HG03354 (cell line): ENCODE data around the gene ELMO1.

Source experiments
- ATAC-seq: cut with Tn5 transposase; IDR thresholded peaks from one replicate; pipeline ENCODE4 v1.9.1; 2021; ENCODE audit warnings: mild to moderate bottlenecking; ENCODE audit not compliant: unreplicated experiment, poor library complexity, severe bottlenecking

ELMO1 gene

DNA sequence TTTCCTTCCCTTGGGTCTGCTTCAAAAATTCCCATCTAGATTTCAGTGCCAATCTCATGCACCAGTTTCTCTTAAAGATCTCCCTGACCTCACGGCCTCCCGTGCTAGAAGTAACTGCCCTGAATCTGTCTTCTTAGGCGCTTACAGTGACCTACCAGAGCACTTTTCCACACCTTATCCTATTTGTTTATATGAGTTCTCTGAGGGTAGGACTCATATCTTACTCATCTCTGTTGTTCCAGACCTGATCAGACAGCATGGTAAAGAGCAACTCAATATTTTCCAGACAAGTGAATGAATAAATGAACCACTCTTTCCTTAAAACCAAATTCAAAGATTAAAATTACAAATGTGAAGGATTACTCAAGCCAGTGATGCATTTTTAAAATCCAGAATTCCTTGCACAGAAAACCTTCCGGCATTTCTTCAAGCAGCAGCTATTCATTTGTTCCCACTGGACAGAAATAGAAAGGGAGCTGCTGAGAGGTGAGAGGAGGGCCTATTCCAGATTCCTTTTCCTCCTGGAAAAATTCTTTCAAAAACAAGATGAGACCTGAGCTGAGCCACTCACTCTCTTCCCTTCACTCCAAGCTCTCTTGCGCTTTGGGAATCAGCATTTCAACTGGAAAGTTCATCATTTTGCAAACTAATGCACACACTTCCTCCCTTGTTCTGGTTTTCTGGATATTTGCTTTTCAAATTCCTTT, 94.6 kb downstream of the ELMO1 start:
- no peak for ATAC-seq

DNA sequence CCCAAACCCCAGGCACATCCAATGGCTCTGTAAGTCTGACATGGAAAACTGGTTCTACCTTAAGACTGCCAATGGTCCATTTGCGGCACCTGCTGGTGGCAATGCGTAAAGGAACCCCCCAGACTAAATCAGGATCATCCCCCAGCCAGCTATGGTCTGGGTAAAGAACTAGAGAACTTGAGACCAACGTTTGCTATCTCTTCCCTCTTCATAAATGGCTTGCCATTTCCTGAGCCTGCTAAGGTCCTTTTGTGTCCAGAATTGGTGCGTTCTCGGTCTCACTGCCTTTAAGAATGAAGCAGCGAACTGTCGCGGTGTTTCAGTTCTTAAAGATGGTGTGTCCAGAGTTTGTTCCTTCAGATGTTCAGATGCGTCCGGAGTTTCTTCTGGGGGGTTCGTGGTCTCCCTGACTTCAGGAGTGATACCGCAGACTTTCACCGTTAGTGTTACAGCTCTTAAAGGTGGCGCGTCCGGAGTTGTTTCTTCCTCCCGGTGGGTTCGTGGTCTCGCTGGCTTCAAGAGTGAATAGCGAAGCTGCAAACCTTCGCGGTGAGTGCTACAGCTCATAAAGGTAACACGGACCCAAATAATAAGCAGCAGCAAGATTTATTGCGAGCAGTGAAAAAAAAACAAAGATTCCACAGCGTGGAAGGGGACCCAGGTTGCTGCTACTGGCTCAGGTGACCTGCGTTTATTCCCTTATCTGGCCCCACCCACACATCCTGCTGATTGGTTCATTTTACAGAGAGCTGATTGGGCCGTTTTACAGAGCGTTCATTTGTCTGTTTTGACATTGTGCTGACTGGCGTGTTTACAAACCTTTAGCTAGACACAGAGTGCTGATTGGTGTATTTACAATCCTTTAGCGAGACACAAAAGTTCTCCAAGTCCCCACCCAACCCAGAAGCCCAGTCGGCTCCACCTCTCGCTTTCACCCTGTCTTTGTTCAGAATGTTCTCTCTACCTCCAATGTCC, 95.4 kb downstream of the ELMO1 start:
- peak; percentile 79 for ATAC-seq

DNA sequence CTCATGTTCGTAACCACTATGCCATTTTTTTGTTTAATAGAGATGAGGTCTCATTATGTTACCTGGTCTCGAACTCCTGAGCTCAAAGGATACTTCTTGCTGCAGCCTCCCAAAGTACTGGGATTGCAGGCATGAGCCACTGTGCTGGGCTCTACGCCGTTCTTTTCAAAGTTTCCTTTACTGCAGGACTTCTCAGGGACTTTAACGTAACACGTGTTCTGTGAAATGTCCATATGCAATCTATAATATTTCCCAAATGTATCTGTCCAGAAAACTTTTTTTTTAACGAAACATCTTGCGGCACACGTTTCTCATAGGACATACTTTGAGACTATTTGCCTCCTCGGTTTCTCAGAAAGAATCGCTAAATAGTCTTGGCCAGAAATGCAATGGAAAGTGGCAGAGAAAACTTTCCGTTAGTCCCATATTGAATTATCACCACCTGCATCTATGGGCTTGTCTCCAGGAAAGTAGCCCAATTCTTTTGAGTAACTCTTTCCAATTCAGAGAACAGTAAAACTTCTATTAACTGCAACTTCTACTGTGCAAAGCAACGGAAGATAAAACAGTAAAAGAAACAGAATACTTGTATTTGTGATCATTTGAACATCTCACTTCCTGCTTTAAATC, 96.3 kb downstream of the ELMO1 start:
- ATAC-seq, result no peak

DNA sequence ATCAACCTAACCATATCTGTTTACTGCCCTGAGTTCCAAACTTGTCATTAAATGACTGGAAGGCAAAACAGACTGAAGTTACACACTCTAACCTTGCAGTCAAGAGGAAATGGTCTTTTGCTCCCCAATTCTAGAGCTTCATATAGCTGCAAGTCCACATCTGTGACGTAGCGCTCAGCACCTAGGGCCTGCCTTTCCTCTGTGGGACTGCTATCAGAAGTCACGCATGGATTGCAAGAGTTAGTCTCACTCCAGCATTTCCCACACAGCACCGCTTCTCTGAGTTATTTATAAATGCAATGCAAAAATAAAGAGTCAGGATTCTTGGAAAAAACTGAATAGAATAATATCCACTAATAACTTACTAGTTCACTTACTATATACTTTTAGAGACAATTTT, 96.9 kb downstream of the ELMO1 start:
- ATAC-seq, result no peak

DNA sequence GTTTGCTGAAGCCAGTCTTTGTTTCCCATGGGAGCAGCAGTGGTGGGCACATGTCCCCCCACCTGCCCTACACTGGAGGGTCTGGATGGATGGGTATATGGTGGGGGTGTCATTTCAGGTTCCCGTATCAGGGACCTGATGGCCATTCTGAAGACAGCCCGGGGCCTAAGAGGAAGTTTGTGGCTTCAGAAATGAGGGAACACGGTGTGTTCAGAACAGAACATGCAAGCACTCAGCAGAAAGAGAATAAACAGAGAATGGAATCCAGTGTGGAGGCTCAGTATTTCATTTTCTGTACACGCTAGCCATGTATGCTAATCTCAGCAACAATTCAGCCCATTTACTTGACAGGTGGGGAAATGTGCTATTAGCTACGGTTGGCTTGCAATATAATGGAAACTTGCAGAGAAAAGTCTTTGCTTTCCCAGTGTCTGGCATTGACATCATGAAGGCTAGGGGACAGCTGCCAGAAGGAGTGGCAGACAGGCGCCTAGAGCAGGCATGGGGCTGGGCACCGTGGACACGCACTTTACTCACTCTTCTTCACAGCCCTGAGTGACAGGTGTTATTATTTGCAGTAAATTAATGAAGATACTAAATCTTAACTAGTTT, 98.6 kb downstream of the ELMO1 start:
- ATAC-seq, result no peak

DNA sequence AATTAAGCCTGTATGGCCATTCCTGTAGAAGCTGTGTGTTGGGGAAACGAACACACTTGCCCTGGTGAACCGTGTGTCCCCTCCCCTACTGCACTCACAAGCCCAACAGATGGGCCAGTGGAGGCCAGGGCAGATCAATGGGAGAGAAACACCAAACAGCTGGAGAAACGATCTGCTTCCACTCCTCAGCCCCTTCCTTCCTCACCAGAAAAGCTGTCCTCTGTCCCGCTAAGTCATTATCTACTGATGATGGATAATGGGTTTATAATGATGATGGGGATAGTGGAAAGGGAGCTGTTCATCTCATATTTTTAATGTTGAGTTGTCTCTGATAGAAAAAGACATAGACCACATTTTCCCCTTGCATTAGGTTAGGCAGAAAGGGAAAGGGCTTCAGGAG, 99.7 kb downstream of the ELMO1 start:
- ATAC-seq, result no peak

DNA sequence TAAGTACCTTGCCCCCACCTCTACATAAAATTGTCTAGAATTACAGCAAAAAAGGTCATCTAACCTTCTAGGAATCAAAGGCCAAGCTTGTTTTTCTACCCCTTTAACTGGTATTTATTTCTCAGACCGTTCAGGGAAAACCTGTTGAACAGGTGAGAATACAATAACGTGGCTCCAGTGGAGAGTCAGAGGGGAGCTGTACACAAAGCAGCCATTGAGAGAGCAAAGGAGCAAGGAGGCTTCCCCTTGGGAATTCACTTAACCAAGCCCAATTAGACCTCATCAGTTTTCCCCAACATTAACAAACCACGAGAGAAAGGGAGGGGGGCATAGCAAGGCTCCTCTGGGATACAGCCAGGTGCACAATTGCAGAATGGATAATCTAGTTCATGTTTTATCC, 101.9 kb downstream of the ELMO1 start:
- ATAC-seq, result no peak

DNA sequence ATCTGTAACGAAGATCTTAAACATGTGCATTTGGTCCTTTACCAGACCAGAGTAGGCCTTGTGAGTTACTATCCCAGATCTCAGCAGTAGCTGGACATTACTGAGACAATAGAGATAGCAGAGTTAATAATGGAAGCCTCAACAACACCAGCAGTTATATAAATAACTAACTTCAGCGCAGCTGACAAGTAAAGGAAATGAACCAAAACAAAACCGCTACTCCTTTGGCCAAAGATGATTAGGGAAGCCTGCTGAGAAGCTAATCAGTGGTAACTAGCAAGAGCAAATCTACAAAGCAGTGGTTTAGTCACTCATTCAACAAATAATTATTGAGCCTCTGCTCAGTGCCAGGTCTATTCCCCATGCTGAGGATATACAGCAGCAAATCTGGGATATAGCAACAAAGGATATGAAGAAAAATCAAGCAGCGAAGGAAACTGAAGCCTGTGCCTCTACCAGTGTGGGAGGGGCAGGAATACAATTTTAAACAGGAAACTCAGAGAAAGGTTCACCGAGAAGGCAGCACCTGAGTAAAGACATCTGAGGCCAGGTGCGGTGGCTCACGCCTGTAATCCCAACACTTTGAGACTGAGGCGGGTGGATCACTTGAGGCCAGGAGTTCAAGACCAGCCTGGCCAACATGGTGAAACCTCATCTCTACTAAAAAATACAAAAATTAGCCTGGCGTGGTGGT, 103.6 kb downstream of the ELMO1 start:
- ATAC-seq, result peak; percentile 38

DNA sequence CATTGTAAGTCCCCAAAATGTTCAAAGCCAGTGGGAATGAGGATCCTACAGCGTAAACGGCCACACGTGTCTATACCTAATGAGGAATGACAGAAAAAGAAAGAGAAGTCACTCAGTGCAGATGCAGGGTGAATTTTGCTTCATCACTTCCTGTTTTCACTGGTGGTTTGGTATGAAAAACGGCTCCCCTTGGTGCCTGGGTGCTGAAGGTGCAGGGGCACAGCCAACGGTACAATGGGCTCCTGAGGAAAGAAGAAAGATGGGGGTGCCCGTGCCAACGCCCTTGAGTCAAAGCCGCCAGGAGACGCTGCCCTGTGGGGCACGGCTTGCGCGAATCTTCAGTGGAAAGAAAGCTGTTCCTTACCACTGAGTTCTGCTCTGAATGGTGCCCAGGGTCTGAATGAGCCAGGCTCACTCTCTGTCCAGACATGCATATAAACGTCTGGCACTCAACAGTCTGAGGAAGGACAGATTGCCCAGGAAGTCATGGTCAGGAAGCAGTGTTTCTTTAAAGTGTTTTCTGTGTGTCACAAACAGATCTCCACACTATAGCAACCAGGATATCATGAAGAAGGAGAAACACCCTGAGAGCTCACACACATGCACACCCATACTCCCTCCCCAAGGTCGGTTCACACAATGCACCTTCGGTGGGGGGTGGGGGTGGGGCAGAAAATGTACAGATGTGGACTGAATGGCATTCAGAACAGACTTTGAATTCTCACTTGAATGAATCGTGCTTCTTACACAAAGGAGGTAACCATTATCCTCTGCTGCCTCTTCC, 105.8 kb downstream of the ELMO1 start:
- peak; percentile 60 for ATAC-seq

DNA sequence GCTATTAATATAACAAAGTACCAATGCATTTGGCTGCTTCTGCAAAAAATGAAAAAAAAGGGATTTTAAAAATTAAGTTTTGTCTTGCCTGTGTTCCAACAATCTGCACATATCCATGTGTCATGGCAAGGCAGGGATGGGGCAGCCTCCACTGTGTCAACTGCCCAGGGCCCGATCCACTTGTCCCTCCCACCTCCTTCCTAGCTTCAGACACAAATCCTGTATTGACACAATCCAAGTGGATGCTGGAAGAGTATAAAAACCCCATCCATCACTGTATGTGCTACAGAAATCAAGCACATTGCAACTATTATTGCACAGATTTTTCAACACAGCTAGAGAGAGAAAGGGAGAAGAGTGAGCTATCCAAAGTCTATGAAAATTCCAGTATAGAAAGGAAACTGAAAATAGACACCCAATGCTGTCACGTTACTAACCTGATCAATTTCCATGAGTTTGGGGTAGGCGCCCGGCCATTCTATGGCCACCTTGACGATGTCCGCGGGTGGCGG, 106.4 kb downstream of the ELMO1 start:
- ATAC-seq, result no peak

DNA sequence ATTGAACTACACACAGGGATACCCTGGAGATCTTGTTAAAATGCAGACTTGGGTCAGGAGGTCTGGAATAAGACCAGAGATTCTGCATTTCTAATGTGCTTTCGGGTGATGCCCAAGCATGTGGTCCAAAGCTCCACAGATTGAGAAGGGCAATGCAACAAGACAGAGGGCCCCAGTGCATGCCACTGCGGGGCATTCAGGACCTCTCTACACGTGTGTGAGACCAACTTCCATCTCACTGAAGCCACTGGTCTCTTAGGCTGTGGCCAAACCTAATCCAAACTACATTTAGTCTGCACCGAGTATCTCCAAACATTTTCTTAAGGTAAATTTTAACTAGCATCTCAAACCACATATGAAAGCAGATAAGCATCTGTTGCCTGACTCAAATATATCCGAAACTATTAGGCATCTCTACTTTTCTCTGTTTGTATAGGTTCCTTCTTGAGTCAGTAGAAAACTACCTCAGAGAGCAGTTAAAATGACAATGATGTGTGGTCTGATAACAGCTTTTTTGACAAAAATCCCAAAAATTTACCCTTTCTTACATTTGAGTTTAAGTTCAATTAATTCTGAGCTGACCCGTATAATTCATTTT, 107.5 kb downstream of the ELMO1 start:
- peak; percentile 50 for ATAC-seq

DNA sequence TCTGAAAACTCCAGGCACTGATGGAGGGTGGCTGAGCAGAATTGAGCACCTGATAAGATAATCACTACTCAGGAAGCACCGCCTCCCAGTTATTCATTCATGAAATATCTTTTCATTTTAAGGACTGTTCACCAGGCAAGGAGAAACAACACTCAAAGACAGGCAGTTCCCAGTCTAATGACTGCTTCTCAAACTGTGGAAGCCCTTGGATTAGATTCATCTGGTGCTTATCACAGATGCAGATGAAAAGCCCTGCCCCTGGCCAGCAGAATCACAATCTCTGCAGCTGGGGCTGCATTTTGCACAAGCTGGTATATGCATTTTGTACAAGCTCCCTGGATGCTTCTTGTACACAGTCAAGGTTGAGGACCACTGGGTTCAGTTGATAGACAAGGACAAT, 109.7 kb downstream of the ELMO1 start:
- ATAC-seq, result no peak

DNA sequence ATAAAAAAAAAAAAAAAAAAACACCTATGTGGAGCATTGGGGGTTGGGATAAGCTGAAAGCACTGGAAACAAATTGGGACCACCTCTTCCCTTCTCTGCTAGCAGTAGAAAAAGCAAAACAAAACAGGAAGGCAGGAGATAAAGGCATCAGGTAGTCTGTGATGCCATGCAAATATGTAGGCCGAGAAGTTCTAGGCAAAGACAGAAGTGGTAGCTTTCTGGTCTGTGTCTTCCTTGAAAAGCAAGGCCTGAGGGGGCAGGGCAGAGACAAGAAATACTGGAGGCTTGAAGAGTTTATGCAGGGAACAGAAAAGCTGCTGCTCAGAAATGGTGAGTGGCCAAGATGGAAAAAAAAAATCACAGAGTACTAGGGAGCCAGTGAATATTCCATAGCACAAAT, 111.1 kb downstream of the ELMO1 start:
- ATAC-seq, result no peak

DNA sequence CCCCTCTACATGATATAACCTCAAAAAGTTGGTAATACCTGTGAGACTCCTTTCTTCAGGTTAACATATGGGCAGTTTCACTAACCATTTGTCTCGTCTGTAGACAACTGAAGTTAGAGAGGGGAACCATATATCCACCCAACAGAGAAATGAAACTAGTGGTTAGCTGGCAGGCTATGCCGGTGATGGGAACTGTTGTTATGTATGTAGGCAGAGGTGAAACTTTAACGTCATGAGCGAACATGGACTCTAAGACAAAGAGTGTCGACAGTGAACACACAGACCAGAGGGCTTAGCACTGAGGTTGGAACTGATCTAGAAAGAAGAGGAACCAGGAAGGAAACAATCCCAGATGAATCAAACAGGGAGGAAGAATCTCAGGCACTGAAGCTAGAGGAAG, 112.4 kb downstream of the ELMO1 start:
- peak; percentile 92 for ATAC-seq

DNA sequence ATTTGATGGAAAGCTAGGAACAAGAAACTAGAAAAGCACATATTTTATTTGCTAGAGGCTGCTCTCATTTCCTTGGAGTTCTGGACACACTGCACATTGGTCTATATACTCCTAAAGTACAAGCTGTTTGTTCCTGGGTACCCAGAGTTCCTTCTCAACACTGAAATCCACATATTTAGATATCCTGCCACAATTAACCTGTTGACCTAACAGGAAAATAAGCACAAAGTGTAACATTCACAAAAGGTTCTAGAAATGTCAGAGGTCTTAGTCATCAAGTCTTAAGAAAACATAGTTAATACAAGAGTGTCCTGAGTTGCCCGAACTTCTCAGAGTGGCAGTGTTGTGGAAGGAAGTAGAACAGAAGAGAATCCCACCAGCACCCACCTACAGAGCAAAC, 115.6 kb downstream of the ELMO1 start:
- ATAC-seq, result no peak

DNA sequence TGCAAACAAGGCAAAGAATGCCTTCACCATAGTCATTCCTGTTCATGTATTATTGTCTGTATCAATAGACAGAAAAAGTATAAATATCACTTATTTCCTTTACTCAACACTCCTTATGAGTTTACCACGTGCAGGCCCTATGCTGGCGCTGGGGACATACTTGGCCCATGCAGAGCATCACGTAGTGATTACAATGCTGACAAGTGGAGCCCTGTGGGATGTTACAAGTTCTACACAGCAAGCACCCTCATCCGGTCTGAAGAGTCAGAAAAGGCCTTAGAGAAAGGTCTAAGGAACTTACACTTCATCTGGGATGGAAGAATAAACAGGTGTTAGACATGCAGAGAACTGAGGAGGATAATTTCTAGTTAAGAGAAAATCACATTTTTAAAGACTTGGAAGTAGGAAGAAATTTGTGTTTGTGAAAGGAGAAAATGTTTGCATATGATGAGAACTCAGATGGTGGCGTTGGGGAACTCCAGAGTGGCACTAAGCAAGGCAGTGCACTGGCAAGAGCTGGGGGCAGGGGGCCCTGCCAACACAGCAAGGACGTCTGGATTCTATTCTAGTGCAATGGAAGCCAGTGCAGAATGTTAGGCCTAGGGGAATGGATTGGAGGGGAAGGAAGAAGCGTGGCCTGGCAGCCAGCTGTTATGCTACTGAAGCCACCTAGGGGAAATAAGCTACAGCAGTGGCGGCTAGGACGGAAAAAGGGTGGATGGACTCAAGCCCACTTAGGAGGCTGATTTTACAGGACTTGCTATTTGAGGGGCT, 116.2 kb downstream of the ELMO1 start:
- ATAC-seq, result no peak

DNA sequence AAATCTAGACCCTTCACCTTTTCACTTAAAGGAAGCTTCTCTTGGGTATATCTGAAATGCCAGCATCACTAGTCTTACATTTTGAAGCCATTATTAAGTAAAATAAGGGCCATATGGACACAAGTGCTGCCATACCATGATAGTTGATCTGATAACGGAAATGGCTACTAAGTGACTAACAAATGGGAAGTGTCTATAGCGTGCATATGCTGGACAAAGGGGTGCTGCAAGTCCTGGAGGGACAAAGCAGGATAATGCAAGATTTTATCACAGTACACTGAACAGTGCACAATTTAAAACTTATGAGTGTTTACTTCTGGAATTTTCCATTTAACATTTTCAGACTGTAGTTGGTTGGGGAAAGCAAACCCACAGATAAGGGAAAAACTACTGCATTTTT, 117.9 kb downstream of the ELMO1 start:
- no peak for ATAC-seq

DNA sequence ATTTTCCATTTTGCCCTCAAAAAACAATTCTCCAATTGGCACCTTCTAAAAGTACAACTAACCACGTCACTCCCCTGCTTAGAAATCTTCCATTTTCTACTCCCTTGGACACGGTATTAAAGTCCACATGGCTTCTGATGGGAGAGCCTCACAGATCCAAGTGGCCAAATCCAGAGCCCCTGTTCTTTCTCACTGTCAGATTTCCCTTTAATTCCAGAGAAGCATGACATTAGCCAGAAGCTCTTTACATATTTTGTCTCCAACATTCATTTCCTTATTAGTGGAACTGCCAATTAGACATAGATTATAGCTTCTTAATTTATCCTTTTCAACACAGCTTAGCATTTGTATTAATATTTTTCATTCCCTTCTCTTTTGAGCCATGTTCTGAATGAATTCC, 118.7 kb downstream of the ELMO1 start:
- no peak for ATAC-seq
